Kidney epithelial cell (primary cell): Measurements from ENCODE around the gene GATA2. TPM values are rescaled to one million over a fixed set of nuclear protein-coding genes. Genes with fewer than 3 reads are reported as not detected.

ENCODE experiments used
- DNase-seq: peaks from one replicate; pipeline ENCODE4 v3.0.0-alpha.2; 2010; ENCODE audit warnings: low read depth
- H3K27me3 ChIP-seq: 2 replicates; pipeline ENCODE4 v1.6.0; 2011; ENCODE audit warnings: low read length; ENCODE audit not compliant: control insufficient read depth, insufficient read depth
- H3K36me3 ChIP-seq: 2 replicates; pipeline ENCODE4 v1.5.1; 2011; ENCODE audit warnings: low read length; ENCODE audit not compliant: control insufficient read depth, insufficient read depth
- H3K4me3 ChIP-seq: 2 replicates; pipeline ENCODE4 v1.5.1; 2011; ENCODE audit warnings: low read depth, mild to moderate bottlenecking, control low read depth, low read length
- total RNA-seq: library from RNA; depleted of rRNA; stranded (reverse); fragments of >200 nt; gene quantifications from 2 replicates; pipeline ENCODE4 v1.2.3, GENCODE V29; 2015
- TF ChIP-seq, protein P1 (sequence below): IDR thresholded peaks from 2 replicates; pipeline ENCODE4 v1.5.1; 2011; ENCODE audit warnings: mild to moderate bottlenecking, moderate library complexity, low read length, control low read depth, inconsistent platforms; ENCODE audit not compliant: insufficient read depth, poor library complexity, severe bottlenecking

The GATA2 gene
- total RNA-seq, 1 donor from 2014 or later: 5.6 TPM

DNA sequence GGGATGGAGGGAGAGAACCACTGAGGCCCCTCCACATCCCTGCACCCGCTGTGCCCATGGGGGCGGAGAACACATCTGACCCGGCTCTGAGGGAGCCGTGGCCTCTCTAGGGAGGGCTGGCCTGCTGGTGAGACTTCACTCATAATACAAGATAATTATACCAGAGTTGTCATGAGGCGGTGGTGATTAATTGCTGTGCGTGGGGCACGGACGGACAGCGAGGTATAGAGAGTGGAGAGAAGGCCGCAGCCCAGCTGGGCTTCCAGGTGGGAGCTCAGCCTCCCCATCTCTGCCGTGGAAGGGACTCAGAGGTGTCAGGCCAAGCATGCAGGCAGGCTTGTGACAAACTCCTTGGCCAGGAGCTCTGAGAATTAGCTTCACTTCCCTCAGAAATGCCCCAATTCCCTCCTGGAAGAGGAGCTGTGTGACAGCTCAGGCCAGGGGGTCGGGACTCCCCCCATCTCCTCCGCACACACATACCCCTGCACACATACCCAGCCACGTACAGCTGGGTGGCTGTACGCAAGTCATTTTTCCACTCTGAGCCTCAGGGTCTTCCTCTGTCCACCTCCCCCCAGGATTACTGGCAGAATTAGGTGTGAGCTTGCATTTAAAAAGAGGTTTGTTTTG is 6.0 kb upstream of the GATA2 start:
- no peak overlapping the region for H3K4me3 ChIP-seq
- no peak for DNase-seq
- H3K27me3 ChIP-seq: peaks cover 47% of the 10 kb centered on the region
- no peaks in the 10 kb centered on the region for H3K36me3 ChIP-seq
- TF ChIP-seq, protein P1, sequence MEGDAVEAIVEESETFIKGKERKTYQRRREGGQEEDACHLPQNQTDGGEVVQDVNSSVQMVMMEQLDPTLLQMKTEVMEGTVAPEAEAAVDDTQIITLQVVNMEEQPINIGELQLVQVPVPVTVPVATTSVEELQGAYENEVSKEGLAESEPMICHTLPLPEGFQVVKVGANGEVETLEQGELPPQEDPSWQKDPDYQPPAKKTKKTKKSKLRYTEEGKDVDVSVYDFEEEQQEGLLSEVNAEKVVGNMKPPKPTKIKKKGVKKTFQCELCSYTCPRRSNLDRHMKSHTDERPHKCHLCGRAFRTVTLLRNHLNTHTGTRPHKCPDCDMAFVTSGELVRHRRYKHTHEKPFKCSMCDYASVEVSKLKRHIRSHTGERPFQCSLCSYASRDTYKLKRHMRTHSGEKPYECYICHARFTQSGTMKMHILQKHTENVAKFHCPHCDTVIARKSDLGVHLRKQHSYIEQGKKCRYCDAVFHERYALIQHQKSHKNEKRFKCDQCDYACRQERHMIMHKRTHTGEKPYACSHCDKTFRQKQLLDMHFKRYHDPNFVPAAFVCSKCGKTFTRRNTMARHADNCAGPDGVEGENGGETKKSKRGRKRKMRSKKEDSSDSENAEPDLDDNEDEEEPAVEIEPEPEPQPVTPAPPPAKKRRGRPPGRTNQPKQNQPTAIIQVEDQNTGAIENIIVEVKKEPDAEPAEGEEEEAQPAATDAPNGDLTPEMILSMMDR: no peak

DNA sequence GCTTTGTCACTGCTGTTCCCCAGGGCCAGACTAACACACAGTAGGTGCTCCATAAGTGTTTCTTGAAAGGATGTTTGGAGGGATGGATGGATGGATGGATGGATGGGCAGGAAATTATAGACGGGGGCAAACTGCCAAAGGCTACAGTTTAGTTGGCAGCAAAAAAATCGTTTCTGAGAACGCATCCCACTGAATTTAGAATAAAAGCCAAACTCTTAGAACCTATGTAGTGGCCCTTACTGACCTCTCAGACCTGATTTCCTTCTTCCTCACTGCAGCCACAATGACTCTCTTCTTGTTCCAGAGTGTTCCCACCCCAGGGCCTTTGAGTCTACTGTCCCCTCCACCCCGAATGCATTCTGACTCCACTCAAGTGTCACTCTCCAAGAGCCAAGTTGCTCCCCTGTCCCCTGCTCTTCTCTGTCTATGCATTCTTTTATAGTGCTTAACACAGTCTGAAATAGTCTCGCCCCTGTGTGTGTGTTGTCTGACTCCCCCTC is 5.2 kb upstream of the GATA2 start:
- DNase-seq: no peak
- TF ChIP-seq, protein P1: no peak
- H3K4me3 ChIP-seq: no peak overlapping the region
- H3K36me3 ChIP-seq: no peaks in the 10 kb centered on the region
- peaks cover 53% of the 10 kb centered on the region for H3K27me3 ChIP-seq

DNA sequence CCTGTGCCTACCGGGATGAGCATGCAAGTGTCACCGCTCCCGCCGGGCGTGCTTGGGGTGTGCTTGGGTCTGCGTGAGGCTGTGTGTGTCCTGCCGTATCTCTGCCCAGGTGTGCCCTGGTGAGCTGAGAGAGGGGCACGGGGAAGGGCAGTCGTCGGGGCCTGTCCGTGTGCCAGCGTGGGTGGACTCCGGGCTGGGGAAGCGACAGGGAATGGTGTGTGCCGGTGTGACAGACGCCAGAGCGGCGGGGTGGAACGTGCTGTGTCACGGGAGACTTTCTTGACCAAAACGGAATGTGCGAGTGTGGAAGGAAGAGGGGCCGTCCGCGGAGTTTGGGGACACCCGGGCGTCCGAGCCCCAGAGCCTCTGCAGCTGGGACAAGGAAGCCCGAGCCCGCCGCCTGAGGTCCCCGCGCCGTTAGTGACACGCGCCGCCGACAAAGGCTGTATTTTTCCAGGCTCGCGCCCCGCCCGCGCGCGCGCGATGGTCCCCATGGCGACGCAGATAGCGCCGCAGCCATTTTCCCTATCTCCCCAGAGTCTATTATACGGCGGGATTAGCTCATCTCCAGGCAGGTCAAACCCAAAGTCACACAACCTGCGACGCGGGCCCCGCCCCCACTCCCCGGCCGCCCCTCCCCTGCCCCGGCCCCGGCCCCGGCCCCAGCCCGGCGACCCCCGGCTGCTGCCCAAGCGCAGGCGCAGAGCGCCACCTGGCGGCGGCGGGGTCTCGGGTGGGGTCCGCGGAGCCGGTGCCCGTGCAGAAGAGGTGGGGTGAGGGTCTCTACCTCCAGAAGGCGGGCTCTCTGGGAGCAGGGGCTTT is 4.5 kb upstream of the GATA2 start:
- TF ChIP-seq, protein P1: peak; percentile 59
- Histone ChIP-seq H3K36me3 (no peaks in the 10 kb centered on the region), H3K27me3 (peaks cover 57% of the 10 kb centered on the region), H3K4me3 (peak overlapping the region; percentile 21)
- DNase-seq: no peak

DNA sequence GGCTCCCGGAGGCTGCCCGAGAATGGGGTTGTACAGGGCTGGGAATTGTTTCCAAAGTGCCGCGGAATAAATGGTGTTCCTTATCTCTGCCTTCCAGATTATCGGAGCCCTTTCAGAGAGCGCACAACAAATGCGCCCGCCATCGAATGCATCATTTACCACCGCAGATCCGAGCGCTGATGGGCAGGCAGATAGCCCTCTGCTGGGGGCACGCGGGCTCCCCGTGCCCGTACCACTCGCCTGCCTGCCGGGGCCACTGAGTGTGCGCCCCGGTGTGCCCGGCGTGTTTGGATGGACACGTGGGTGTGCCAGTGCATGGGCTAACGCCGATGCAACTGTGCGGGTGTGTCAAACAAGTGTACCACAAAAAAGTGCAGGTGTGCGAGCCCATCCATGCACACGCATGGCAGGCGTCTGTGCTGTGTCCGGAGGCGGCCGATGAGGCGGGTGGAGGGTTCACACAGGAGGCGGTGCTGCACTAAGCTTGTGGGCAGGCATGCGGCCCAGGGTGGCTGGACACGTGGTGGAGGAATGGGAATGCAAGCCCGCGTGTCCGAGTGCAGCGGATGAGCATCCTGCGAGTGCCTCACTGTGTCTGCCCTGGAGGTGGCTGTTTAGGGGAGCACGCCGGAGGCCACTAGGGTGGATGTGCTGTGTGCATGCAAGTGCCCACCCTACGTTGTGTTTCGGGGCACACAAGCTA is 3.8 kb upstream of the GATA2 start:
- TF ChIP-seq, protein P1: no peak
- no peak for DNase-seq
- no peak overlapping the region for H3K4me3 ChIP-seq
- peaks cover 65% of the 10 kb centered on the region for H3K27me3 ChIP-seq
- no peaks in the 10 kb centered on the region for H3K36me3 ChIP-seq

DNA sequence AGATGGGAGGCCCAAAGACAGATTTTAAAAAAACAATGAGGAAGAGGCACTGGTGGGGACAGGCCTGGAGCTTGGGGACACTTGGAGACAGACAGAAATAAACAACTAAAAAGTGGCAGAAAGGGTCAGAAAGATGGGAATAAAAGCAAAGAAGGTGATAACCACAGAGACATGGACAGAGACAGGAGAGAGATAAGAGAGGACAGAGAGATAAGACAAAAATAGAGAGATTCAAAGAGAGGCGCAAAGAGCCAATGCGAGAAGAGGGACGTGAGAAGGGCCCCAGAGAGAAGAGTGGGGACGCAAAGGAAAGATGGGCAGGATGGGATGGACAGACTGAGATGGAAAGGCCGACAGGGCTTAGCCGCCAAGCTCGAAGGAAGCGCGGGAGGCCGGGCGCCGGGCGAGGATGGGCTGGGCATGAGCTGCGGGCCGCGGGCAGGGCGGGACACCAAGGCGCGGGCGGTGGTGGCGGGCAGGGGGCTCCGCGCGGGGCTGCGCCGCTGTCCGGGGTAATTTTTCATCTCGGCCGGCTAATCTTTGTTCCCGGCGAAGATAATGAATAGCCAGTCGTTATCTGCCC is 3.1 kb upstream of the GATA2 start:
- no peak for DNase-seq
- TF ChIP-seq, protein P1: no peak
- H3K36me3 ChIP-seq: no peaks in the 10 kb centered on the region
- H3K27me3 ChIP-seq: peaks cover 71% of the 10 kb centered on the region
- no peak overlapping the region for H3K4me3 ChIP-seq
